Measurements from ENCODE around the gene CTRB1. TPM values are rescaled to one million over a fixed set of nuclear protein-coding genes. Genes with fewer than 3 reads are reported as not detected.

The CTRB1 gene
- total and polyA plus RNA-seq, 2 of the 13 experiments (the other 11 are each of a cell fraction or from before 2014, with no cell fraction given) = not detected

DNA sequence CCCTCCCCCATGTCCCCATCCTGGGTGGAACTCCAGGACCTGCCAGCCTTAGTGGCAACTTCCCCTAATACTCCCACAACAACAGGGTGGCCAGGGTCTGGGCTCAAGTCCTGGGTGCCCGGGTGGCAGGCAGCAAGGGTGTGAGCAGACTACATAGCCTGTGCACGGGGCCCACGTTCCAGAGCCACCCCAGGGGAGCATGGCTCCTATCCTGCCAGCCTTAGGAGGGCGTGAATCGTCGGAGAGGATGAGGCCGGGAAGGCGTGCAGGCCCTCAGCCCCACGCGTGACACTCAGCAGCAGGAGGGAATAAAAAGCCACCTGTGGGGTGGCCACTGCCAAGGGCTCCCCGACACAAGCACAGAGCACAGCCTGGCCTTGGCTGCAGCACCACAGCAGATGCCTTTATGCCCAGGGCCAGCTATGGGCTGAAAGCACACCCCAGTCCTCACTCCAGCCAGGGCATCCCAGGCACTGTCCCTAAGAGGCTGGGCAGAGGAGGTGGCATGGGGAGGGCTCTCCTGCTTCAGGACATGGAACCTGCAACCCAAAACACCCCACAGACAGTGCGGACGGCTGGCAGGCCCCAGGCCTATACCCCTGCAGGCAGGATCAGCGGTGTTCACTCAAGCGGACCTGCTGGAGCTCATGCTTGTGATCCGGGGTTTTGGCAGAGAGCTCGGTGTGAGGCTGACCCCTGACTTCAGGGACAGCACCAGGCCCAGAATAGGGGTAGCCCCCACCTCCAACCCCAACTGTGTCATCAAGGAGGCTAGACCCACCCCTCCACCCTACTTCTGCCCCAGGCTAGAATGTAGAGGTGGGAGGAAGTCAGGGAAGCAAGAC is 30.0 kb downstream of the CTRB1 start (continued):
- TF ChIP-seq, protein P1, sequence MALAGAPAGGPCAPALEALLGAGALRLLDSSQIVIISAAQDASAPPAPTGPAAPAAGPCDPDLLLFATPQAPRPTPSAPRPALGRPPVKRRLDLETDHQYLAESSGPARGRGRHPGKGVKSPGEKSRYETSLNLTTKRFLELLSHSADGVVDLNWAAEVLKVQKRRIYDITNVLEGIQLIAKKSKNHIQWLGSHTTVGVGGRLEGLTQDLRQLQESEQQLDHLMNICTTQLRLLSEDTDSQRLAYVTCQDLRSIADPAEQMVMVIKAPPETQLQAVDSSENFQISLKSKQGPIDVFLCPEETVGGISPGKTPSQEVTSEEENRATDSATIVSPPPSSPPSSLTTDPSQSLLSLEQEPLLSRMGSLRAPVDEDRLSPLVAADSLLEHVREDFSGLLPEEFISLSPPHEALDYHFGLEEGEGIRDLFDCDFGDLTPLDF (CRISPR knock-in tag; IDR thresholded peaks at IDR 0.05) = no peak
- TF ChIP-seq ZNF556 (CRISPR knock-in tag; IDR thresholded peaks at IDR 0.05; ENCODE audit: borderline replicate concordance) = peak; percentile 59; the same call in 1 of the 2 replicates
- TF ChIP-seq SPEN (CRISPR knock-in tag; IDR thresholded peaks at IDR 0.05; ENCODE audit: low read depth) = peak; percentile 55; the same call in 1 of the 2 replicates
- TF ChIP-seq TARDBP (CRISPR knock-in tag; IDR thresholded peaks at IDR 0.05) = no peak
- TF ChIP-seq EEA1 (CRISPR knock-in tag; IDR thresholded peaks at IDR 0.05; ENCODE audit: borderline replicate concordance) = 0 out of 2 replicates have a peak, but pooled peaks have one; percentile 29
- TF ChIP-seq TRIM24 (CRISPR knock-in tag; IDR thresholded peaks at IDR 0.05) = no peak
- no peak for TF ChIP-seq SMC3 (IDR thresholded peaks at IDR 0.05; ENCODE audit: low read length)
- 0 out of 2 replicates have a peak, but pooled peaks have one; percentile 31 for TF ChIP-seq ZNF761 (CRISPR knock-in tag; conservative IDR thresholded peaks at IDR 0.05)
- peak; percentile 46 for TF ChIP-seq RBM39 (IDR thresholded peaks at IDR 0.05; ENCODE audit: low read depth, low read length, poor library complexity, severe bottlenecking)
- TF ChIP-seq ZFX (CRISPR knock-in tag; IDR thresholded peaks at IDR 0.05; ENCODE audit: low read depth) = peak; percentile 18; the same call in 1 of the 2 replicates
- peak; percentile 16; the same call in 1 of the 2 replicates for TF ChIP-seq SP4 (CRISPR knock-in tag; IDR thresholded peaks at IDR 0.05)
